Caco-2 (cell line): ENCODE data around the gene LAPTM5. TPM values are rescaled to one million over a fixed set of nuclear protein-coding genes. Genes with fewer than 3 reads are reported as not detected.

Experiments used
- BruUV-seq: library from RNA; stranded (reverse); fragments of 400-500 nt; replicated peaks from 2 replicates; lab custom pipeline; 2021; lab: Mats Ljungman, UMichigan
- CTCF ChIA-PET: fragments of 300-600 bp; sonication (Branson Sonifier 250); formaldehyde crosslinking; loops from one replicate; lab custom pipeline; 2022; ENCODE audit warnings: antibody characterized with exemption; lab: Charles Lee
- POLR2A ChIA-PET: fragments of 300-600 bp; sonication (Branson Sonifier 250); formaldehyde crosslinking; loops from one replicate; lab custom pipeline; 2022; ENCODE audit warnings: antibody characterized with exemption; lab: Charles Lee
- DNase-seq, 2 experiments: peaks; one replicate each; pipeline versions ENCODE4 v3.0.0 to v3.0.0-alpha.2; 2020 to 2022
- H3K27me3 ChIP-seq: replicated peaks from 2 replicates; pipeline ENCODE4 v1.6.0; 2011; ENCODE audit warnings: low read length; ENCODE audit not compliant: control insufficient read depth, insufficient read depth
- H3K36me3 ChIP-seq: 2 replicates; pipeline ENCODE4 v1.5.1; 2011; ENCODE audit warnings: low read length; ENCODE audit not compliant: control insufficient read depth, insufficient read depth
- H3K4me1 ChIP-seq: fragments of 250-450 bp; sonication (Bioruptor Pico); 2 replicates; pipeline ENCODE4 v1.5.1; 2020; ENCODE audit warnings: mild to moderate bottlenecking
- H3K4me3 ChIP-seq: 2 replicates; pipeline ENCODE4 v1.5.1; 2011; ENCODE audit warnings: low read depth, mild to moderate bottlenecking, control low read depth, low read length
- H3K9me3 ChIP-seq: fragments of 250-450 bp; sonication (Bioruptor Pico); 2 replicates; pipeline ENCODE4 v1.5.1; 2020; ENCODE audit warnings: mild to moderate bottlenecking, moderate library complexity
- H3K27ac Mint-ChIP-seq: one replicate; pipeline ENCODE4 v1.8.0; 2022; ENCODE audit warnings: mixed read lengths; ENCODE audit not compliant: unreplicated experiment
- H3K27me3 Mint-ChIP-seq: one replicate; pipeline ENCODE4 v1.8.0; 2022; ENCODE audit warnings: mixed read lengths; ENCODE audit not compliant: insufficient read depth, unreplicated experiment
- H3K36me3 Mint-ChIP-seq: one replicate; pipeline ENCODE4 v1.8.0; 2022; ENCODE audit warnings: mild to moderate bottlenecking, mixed read lengths; ENCODE audit not compliant: insufficient read depth, unreplicated experiment
- H3K4me1 Mint-ChIP-seq: one replicate; pipeline ENCODE4 v1.8.0; 2022; ENCODE audit warnings: low read depth, mixed read lengths; ENCODE audit not compliant: unreplicated experiment
- H3K4me3 Mint-ChIP-seq: one replicate; pipeline ENCODE4 v1.8.0; 2022; ENCODE audit warnings: mild to moderate bottlenecking, moderate library complexity, mixed read lengths; ENCODE audit not compliant: unreplicated experiment
- H3K9me3 Mint-ChIP-seq: one replicate; pipeline ENCODE4 v1.8.0; 2022; ENCODE audit warnings: mixed read lengths; ENCODE audit not compliant: unreplicated experiment
- CTCF ChIP-seq, 2 experiments: fragments of 200-600 bp in 1 of 2; IDR thresholded peaks; 1 replicate in 1 of 2; 2 replicates in 1 of 2; pipeline versions ENCODE4 v1.5.1 to v1.8.0; 2011 to 2022; ENCODE audit warnings: antibody characterized with exemption in 1 of 2, control low read depth in 1 of 2, inconsistent platforms in 1 of 2, low read depth in 1 of 2, low read length in 1 of 2, mild to moderate bottlenecking in 1 of 2, moderate library complexity in 1 of 2; ENCODE audit not compliant: insufficient read depth in 1 of 2, severe bottlenecking in 1 of 2, unreplicated experiment in 1 of 2
- intact Hi-C: fragments of 100-400 bp; cut with micrococcal nuclease; formaldehyde crosslinking; loops from one replicate; pipeline ENCODE4 v1.10.0; 2022; ENCODE audit not compliant: unreplicated experiment
- microRNA-seq: library from miRNA; unstranded; fragments of <30 nt; microRNA quantifications from one replicate; pipeline ENCODE4 v1.2.0, GENCODE V29; 2022
- total RNA-seq: library from RNA; stranded (reverse); gene quantifications from 2 replicates; pipeline ENCODE4 v1.2.3, GENCODE V29; 2022

Gene LAPTM5
- total RNA-seq, 1 experiment from 2014 or later, result not detected

GRCh38 chr1:30684881-30685795, 72.4 kb downstream of the LAPTM5 start:
- no peaks in the 10 kb centered on the region for H3K9me3 ChIP-seq
- intact Hi-C loops, result no loop called here
- TF ChIP-seq CTCF (IDR thresholded peaks at IDR 0.05; ENCODE audit: insufficient read depth in 1 of 2, low read depth in 1 of 2, low read length in 1 of 2, severe bottlenecking in 1 of 2, unreplicated experiment in 1 of 2), result no peak
- CTCF ChIA-PET, result interaction anchor here (0.7 kb wide), 1 partner anchor 23 kb away, joined by 4 read pairs; no protein-coding TSS in a partner anchor
- Mint-ChIP-seq H3K36me3 (no peaks in the 10 kb centered on the region), H3K4me1 (no peaks in the 10 kb centered on the region), H3K4me3 (peak overlapping the region; percentile 44), H3K9me3 (no peaks in the 10 kb centered on the region), H3K27me3 (peaks cover 9% of the 10 kb centered on the region), H3K27ac (no peak overlapping the region)
- DNase-seq, result peak; percentile 77 to 92
- H3K27me3 ChIP-seq, result no peaks in the 10 kb centered on the region
- H3K4me3 ChIP-seq, result no peak overlapping the region
- H3K36me3 ChIP-seq, result no peaks in the 10 kb centered on the region
- POLR2A ChIA-PET, result no interaction called here
- no peaks in the 10 kb centered on the region for H3K4me1 ChIP-seq
- no TSS peak for BruUV-seq

GRCh38 chr1:30684259-30684658, 73.3 kb downstream of the LAPTM5 start:
- H3K4me3 Mint-ChIP-seq, result no peak overlapping the region
- no peaks in the 10 kb centered on the region for H3K9me3 Mint-ChIP-seq
- no peaks in the 10 kb centered on the region for H3K4me1 Mint-ChIP-seq
- no peaks in the 10 kb centered on the region for H3K36me3 Mint-ChIP-seq
- no peak for DNase-seq
- BruUV-seq, result no TSS peak
- Histone ChIP-seq H3K4me1 (no peaks in the 10 kb centered on the region), H3K27me3 (no peaks in the 10 kb centered on the region), H3K4me3 (no peak overlapping the region), H3K36me3 (no peaks in the 10 kb centered on the region), H3K9me3 (no peaks in the 10 kb centered on the region)
- TF ChIP-seq CTCF (IDR thresholded peaks at IDR 0.05; ENCODE audit: insufficient read depth in 1 of 2, low read depth in 1 of 2, low read length in 1 of 2, severe bottlenecking in 1 of 2, unreplicated experiment in 1 of 2), result no peak
- peaks cover 5% of the 10 kb centered on the region for H3K27me3 Mint-ChIP-seq
- intact Hi-C loops, result no loop called here
- H3K27ac Mint-ChIP-seq, result no peak overlapping the region
- CTCF ChIA-PET, result no interaction called here
- POLR2A ChIA-PET, result no interaction called here

- Histone ChIP-seq H3K4me3 (no peak overlapping the region), H3K4me1 (no peaks in the 10 kb centered on the region), H3K27me3 (no peaks in the 10 kb centered on the region), H3K9me3 (no peaks in the 10 kb centered on the region), H3K36me3 (no peaks in the 10 kb centered on the region)
- H3K27me3 Mint-ChIP-seq, result peaks cover 5% of the 10 kb centered on the region
- no peak overlapping the region for H3K27ac Mint-ChIP-seq
- H3K9me3 Mint-ChIP-seq, result peaks cover 4% of the 10 kb centered on the region
- intact Hi-C loops, result no loop called here
- POLR2A ChIA-PET, result no interaction called here
- no peak for TF ChIP-seq CTCF (IDR thresholded peaks at IDR 0.05; ENCODE audit: insufficient read depth in 1 of 2, low read depth in 1 of 2, low read length in 1 of 2, severe bottlenecking in 1 of 2, unreplicated experiment in 1 of 2)
- H3K4me3 Mint-ChIP-seq, result no peak overlapping the region
- CTCF ChIA-PET, result no interaction called here
- no peaks in the 10 kb centered on the region for H3K4me1 Mint-ChIP-seq
- no peak for DNase-seq
- H3K36me3 Mint-ChIP-seq, result no peaks in the 10 kb centered on the region
- BruUV-seq, result no TSS peak
These were observed 73.9 kb downstream of the LAPTM5 start for GRCh38 chr1:30683699-30684098.

Small RNAs within 50 kb of the gene (microRNA-seq; reads per million reads assigned to microRNA genes)
- not detected for gene MIR4420

Other genes with a start within 250 kb of the LAPTM5 start
- gene MATN1, start 34.2 kb downstream of the LAPTM5 start, total RNA-seq, result not detected in 2 replicates
- 2.9 and 3.7 TPM in 2 replicates for gene SDC3, start 151.0 kb upstream of the LAPTM5 start, total RNA-seq